Measurements from ENCODE around the gene SIX2. TPM values are rescaled to one million over a fixed set of nuclear protein-coding genes. Genes with fewer than 3 reads are reported as not detected.

SIX2 gene
- total and polyA plus RNA-seq, 2 donors (not counting 3 experiments of a cell fraction or from before 2014, with no cell fraction given) = 0.24 to 0.54 TPM

- FAIRE-seq (no peak), DNase-seq (ENCODE audit: low read depth, low spot score) (no peak)
- no peak overlapping the region for H3K9ac ChIP-seq (replicated peaks; ENCODE audit: extremely low read depth, insufficient read depth, low read length)
- no peaks in the 10 kb centered on the region for H4K20me1 ChIP-seq (replicated peaks; ENCODE audit: control insufficient read depth, extremely low read depth, insufficient read depth, low read length)
- CTCF ChIA-PET = interaction anchor here (0.9 to 6.0 kb wide), 15 partner anchors 19 to 914 kb away, joined by 3 to 242 read pairs (median 10); partner anchors contain the start of genes CAMKMT and PREPL
- H3K27ac ChIP-seq (ENCODE audit: insufficient read depth, low read depth, low read length) = no peak overlapping the region
- H3K27me3 ChIP-seq (ENCODE audit: control insufficient read depth in 2 of 2, insufficient read depth in 2 of 2, low read length in 2 of 2) = peaks cover 41 to 44% of the 10 kb centered on the region in 2 experiments
- no peaks in the 10 kb centered on the region for H3K9me3 ChIP-seq (replicated peaks; ENCODE audit: control insufficient read depth, insufficient read depth, low read length)
- no peaks in the 10 kb centered on the region for H3K36me3 ChIP-seq (ENCODE audit: control insufficient read depth in 2 of 2, extremely low read depth in 1 of 2, insufficient read depth in 2 of 2, low read length in 2 of 2)
- TF ChIP-seq CTCF (IDR thresholded peaks at IDR 0.05; ENCODE audit: extremely low read depth in 1 of 2, insufficient read depth in 1 of 2, low read depth in 1 of 2, low read length in 2 of 2) (no peak), MAX (IDR thresholded peaks at IDR 0.05; ENCODE audit: insufficient read depth, insufficient read length) (no peak), GATA2 (IDR thresholded peaks at IDR 0.05; ENCODE audit: insufficient read depth, insufficient read length, low read depth, low read length) (no peak), POLR2AphosphoS5 (IDR thresholded peaks at IDR 0.05; ENCODE audit: insufficient read depth, low read depth, low read length) (no peak), FOS (IDR thresholded peaks at IDR 0.05; ENCODE audit: borderline replicate concordance, insufficient read depth, low read length) (no peak), EZH2 (IDR thresholded peaks at IDR 0.05; ENCODE audit: borderline replicate concordance, low read depth, low read length, severe bottlenecking) (no peak), JUN (IDR thresholded peaks at IDR 0.05; ENCODE audit: borderline replicate concordance, insufficient read depth, insufficient read length, low read depth) (no peak), MYC (IDR thresholded peaks at IDR 0.05; ENCODE audit: low read depth, low read length) (no peak), POLR2A (IDR thresholded peaks at IDR 0.05; ENCODE audit: low read depth, low read length) (no peak)
- no peak overlapping the region for H2AFZ ChIP-seq (ENCODE audit: low read depth, low read length)
- intact Hi-C loops (cut with micrococcal nuclease) = loop anchor here (5.0 to 10.0 kb wide), 2 partner anchors 870 to 1082 kb away; no protein-coding TSS in a partner anchor
- BruUV-seq (replicated peaks) = no TSS peak
- no peak overlapping the region for H3K4me3 ChIP-seq (replicated peaks in 1 of 3; ENCODE audit: insufficient read depth in 1 of 3, low read depth in 1 of 3, low read length in 3 of 3)
- no peak overlapping the region for H3K4me2 ChIP-seq (ENCODE audit: insufficient read depth, low read length)
- dilution Hi-C loops (cut with MboI; ENCODE audit: extremely low pct_ligation_motif_present, low sequenced_read_pairs) = no loop called here
- no peaks in the 10 kb centered on the region for H3K79me2 ChIP-seq (ENCODE audit: control insufficient read depth, insufficient read depth, low read length)
- no peaks in the 10 kb centered on the region for H3K9me1 ChIP-seq (replicated peaks; ENCODE audit: control insufficient read depth, extremely low read depth, insufficient read depth, low read length)
- peaks cover 16% of the 10 kb centered on the region for H3K4me1 ChIP-seq (ENCODE audit: control insufficient read depth, extremely low read depth, insufficient read depth, low read length)
- POLR2A ChIA-PET = interaction anchor here (1.1 kb wide), 1 partner anchor 564 kb away, joined by 4 read pairs; no protein-coding TSS in a partner anchor
These were observed 52.4 kb downstream of the SIX2 start for GRCh38 chr2:44956843-44957242.

Data from endothelial cell of umbilical vein (primary cell).